Measurements from ENCODE around the gene VAMP5. TPM values are rescaled to one million over a fixed set of nuclear protein-coding genes. Genes with fewer than 3 reads are reported as not detected.

VAMP5 gene
- total and polyA plus RNA-seq, 9 of the 15 experiments (the other 6 are each of a cell fraction or from before 2014, with no cell fraction given), result 0.54 to 1.9 (median 1.5) TPM; not detected in 2

DNA sequence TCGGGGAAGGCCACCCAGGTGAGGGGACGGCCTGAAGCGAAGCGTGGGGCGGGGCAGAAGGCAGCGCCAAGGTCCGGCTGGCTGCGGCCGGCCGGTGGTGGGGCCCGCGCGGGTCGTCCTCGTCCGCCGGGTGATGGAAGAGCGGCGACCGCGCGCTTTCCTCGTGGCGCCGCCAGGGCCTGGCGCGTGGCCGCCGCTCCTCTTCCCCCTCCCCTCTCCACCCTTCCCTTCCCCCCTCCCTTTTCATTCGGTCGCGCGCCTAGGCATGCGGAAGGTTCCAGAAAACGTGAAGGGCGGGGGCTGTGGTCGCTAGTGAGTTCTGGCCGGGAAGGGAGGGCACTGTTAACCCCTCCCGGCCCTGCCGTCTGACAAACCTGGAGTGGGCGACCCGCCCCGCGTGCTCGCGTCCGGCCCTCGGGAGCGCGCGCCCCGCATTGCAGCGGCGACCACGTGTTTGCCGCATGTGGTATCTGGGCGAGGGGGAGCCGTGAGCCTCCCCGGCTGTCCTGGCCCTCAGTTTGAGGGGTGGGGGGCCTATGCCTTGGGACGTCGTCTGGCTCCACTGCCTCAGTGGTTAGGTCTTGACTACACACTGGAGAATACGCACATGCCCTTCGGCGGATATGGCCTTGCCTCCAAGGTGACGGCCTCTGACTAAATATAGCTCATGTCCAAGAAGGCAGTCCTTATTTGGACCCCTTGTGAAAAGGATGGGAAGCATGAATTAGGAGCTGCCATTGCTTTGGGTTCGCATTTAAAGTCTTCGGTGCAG is 44.7 kb upstream of the VAMP5 start (continued):
- TF ChIP-seq TFE3 (CRISPR knock-in tag; IDR thresholded peaks at IDR 0.05) (peak; percentile 9; the same call in 1 of the 2 replicates), KLF10 (CRISPR knock-in tag; IDR thresholded peaks at IDR 0.05) (no peak), STAG1 (CRISPR knock-in tag; IDR thresholded peaks at IDR 0.05; ENCODE audit: borderline replicate concordance) (no peak), ZNF589 (CRISPR knock-in tag; IDR thresholded peaks at IDR 0.05; ENCODE audit: low read depth) (no peak), FOXJ2 (tag; IDR thresholded peaks at IDR 0.05) (peak; percentile 8; the same call in 1 of the 2 replicates), SAFB (IDR thresholded peaks at IDR 0.05; ENCODE audit: borderline replicate concordance, low read depth, low read length) (peak; percentile 94), NBN (IDR thresholded peaks at IDR 0.05; ENCODE audit: low read depth) (peak; percentile 71; the same call in 1 of the 2 replicates), ZNF717 (CRISPR knock-in tag; IDR thresholded peaks at IDR 0.05) (peak; percentile 73; the same call in 1 of the 2 replicates), ATF4 (CRISPR knock-in tag; IDR thresholded peaks at IDR 0.05) (peak; percentile 12; the same call in 1 of the 2 replicates), YY1 (IDR thresholded peaks at IDR 0.05; ENCODE audit: borderline replicate concordance in 1 of 3, control insufficient read depth in 1 of 3, extremely low read depth in 1 of 3, insufficient read depth in 3 of 3, insufficient read length in 1 of 3, insufficient replicate concordance in 2 of 3, low read depth in 1 of 3, low read length in 2 of 3) (peak in 2 of 3 experiments; percentile 8 to 29), POLR2AphosphoS2 (IDR thresholded peaks at IDR 0.05; ENCODE audit: low read length) (peak; percentile 26; the same call in 1 of the 2 replicates), ZNF232 (CRISPR knock-in tag; IDR thresholded peaks at IDR 0.05) (peak; percentile 80), NR2C2 (CRISPR knock-in tag; IDR thresholded peaks at IDR 0.05) (peak; percentile 29; the same call in 1 of the 2 replicates), NR2C2 (tag; IDR thresholded peaks at IDR 0.05) (no peak), ZNF324 (CRISPR knock-in tag; IDR thresholded peaks at IDR 0.05) (peak; percentile 32; the same call in 1 of the 2 replicates), KAT8 (IDR thresholded peaks at IDR 0.05; ENCODE audit: low read depth) (no peak), ZNF436 (CRISPR knock-in tag; IDR thresholded peaks at IDR 0.05) (0 out of 2 replicates have a peak, but pooled peaks have one; percentile 4), ZNF668 (CRISPR knock-in tag; IDR thresholded peaks at IDR 0.05) (0 out of 2 replicates have a peak, but pooled peaks have one; percentile 12)
- TF ChIP-seq, protein P1, sequence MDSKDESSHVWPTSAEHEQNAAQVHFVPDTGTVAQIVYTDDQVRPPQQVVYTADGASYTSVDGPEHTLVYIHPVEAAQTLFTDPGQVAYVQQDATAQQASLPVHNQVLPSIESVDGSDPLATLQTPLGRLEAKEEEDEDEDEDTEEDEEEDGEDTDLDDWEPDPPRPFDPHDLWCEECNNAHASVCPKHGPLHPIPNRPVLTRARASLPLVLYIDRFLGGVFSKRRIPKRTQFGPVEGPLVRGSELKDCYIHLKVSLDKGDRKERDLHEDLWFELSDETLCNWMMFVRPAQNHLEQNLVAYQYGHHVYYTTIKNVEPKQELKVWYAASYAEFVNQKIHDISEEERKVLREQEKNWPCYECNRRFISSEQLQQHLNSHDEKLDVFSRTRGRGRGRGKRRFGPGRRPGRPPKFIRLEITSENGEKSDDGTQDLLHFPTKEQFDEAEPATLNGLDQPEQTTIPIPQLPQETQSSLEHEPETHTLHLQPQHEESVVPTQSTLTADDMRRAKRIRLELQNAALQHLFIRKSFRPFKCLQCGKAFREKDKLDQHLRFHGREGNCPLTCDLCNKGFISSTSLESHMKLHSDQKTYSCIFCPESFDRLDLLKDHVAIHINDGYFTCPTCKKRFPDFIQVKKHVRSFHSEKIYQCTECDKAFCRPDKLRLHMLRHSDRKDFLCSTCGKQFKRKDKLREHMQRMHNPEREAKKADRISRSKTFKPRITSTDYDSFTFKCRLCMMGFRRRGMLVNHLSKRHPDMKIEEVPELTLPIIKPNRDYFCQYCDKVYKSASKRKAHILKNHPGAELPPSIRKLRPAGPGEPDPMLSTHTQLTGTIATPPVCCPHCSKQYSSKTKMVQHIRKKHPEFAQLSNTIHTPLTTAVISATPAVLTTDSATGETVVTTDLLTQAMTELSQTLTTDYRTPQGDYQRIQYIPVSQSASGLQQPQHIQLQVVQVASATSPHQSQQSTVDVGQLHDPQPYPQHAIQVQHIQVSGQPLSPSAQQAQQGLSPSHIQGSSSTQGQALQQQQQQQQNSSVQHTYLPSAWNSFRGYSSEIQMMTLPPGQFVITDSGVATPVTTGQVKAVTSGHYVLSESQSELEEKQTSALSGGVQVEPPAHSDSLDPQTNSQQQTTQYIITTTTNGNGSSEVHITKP (IDR thresholded peaks at IDR 0.05; ENCODE audit: partially characterized antibody), result peak; percentile 38
- TF ChIP-seq, protein P2, sequence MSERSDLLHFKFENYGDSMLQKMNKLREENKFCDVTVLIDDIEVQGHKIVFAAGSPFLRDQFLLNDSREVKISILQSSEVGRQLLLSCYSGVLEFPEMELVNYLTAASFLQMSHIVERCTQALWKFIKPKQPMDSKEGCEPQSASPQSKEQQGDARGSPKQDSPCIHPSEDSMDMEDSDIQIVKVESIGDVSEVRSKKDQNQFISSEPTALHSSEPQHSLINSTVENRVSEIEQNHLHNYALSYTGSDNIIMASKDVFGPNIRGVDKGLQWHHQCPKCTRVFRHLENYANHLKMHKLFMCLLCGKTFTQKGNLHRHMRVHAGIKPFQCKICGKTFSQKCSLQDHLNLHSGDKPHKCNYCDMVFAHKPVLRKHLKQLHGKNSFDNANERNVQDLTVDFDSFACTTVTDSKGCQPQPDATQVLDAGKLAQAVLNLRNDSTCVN (CRISPR knock-in tag; IDR thresholded peaks at IDR 0.05), result 0 out of 2 replicates have a peak, but pooled peaks have one; percentile 66

Measured in K562 (cell line).